Measurements from ENCODE around the gene ZXDA. TPM values are rescaled to one million over a fixed set of nuclear protein-coding genes. Genes with fewer than 3 reads are reported as not detected.

Gene ZXDA
- total RNA-seq, 1 experiment from 2014 or later: not detected

DNA sequence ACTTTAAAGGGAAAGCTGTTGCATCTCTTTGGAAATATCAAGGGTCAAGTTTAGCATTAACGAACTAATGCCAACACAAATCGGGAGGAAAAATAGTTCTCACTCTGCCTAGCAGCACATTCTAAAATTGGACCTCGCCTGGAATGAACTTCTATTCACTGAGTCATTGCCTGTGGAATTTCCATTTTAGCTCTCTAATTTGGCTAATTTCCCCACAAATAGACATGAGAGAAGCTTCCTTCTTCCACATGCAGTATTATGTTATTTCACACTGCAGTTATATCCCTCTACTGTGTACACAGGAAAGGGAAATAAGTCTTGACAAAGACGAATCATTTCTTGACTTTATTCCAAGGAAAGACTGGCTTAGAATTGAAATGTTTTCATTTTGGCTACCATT is 9.3 kb downstream of the ZXDA start:
- H2AK5ac ChIP-seq (ENCODE audit: insufficient read length, low read length): no peak overlapping the region
- no peak overlapping the region for H2BK12ac ChIP-seq (ENCODE audit: insufficient read length, low read depth, low read length)
- H3K9me3 ChIP-seq (ENCODE audit: control insufficient read depth, low read depth, low read length): peaks cover 8% of the 10 kb centered on the region
- peaks cover 0 to 10% (median 2%) of the 10 kb centered on the region in 3 experiments; a peak in 4 of 7 replicates for H3K36me3 Mint-ChIP-seq (ENCODE audit: insufficient read depth in 1 of 3, low read depth in 3 of 3)
- H2BK5ac ChIP-seq (ENCODE audit: insufficient read length, low read length): no peak overlapping the region
- no peak overlapping the region for H3K4me2 ChIP-seq (ENCODE audit: insufficient read depth, insufficient read length, low read length)
- no peak overlapping the region for H3K27ac ChIP-seq (ENCODE audit: insufficient read length, low read depth, low read length)
- no peaks in the 10 kb centered on the region for H3K27me3 Mint-ChIP-seq (ENCODE audit: low read depth)
- DNase-seq: no peak
- no peak overlapping the region for H3K9ac ChIP-seq (ENCODE audit: extremely low read depth, insufficient read length, low read length)
- no peaks in the 10 kb centered on the region for H4K20me1 ChIP-seq (ENCODE audit: control insufficient read depth, insufficient read depth, insufficient read length)
- H3K18ac ChIP-seq (ENCODE audit: insufficient read length, low read depth, low read length): no peak overlapping the region
- no peak overlapping the region for H2BK20ac ChIP-seq (ENCODE audit: low read depth, low read length, poor library complexity, severe bottlenecking)
- no peaks in the 10 kb centered on the region for H3K23me2 ChIP-seq (ENCODE audit: insufficient read length, low read depth, low read length, poor library complexity, severe bottlenecking)
- H2AFZ ChIP-seq (ENCODE audit: low read length): no peak overlapping the region
- H3K23ac ChIP-seq (ENCODE audit: insufficient read length, low read depth, low read length): no peak overlapping the region
- no peak overlapping the region for H3K4ac ChIP-seq (ENCODE audit: low read depth, low read length)
- no peak overlapping the region for H2BK120ac ChIP-seq (ENCODE audit: low read depth, low read length, poor library complexity, severe bottlenecking)
- H3K4me3 Mint-ChIP-seq: no peak overlapping the region
- no peak overlapping the region for H3K56ac ChIP-seq (ENCODE audit: insufficient read length, low read depth, low read length)
- no peaks in the 10 kb centered on the region for H3K79me2 ChIP-seq (ENCODE audit: insufficient read depth, low read length)
- H3K27me3 ChIP-seq (ENCODE audit: insufficient read depth, low read length): no peaks in the 10 kb centered on the region
- no peak overlapping the region for H4K8ac ChIP-seq (replicated peaks; ENCODE audit: insufficient read length, low read depth, low read length)
- H4K5ac ChIP-seq (ENCODE audit: insufficient read length, low read depth, low read length): no peak overlapping the region
- no peaks in the 10 kb centered on the region for H3K79me1 ChIP-seq (ENCODE audit: insufficient read depth, low read depth, low read length, poor library complexity, severe bottlenecking)
- H3T11ph ChIP-seq (ENCODE audit: low read length): no peak overlapping the region
- no CpG with 5 or more reads among the region's 4 CpGs for WGBS (ENCODE audit: extremely low coverage, insufficient read length, low lambda C conversion rate)
- H4K91ac ChIP-seq (ENCODE audit: insufficient read length, low read depth, low read length): no peak overlapping the region
- no peak overlapping the region for H3K27ac Mint-ChIP-seq
- H3K4me1 Mint-ChIP-seq: no peaks in the 10 kb centered on the region
- H3K9me3 Mint-ChIP-seq: peaks cover 62 to 78% of the 10 kb centered on the region in 2 experiments
- H2BK15ac ChIP-seq (ENCODE audit: low read depth, low read length): no peak overlapping the region
- H3K4me1 ChIP-seq (ENCODE audit: insufficient read depth, low read length): no peaks in the 10 kb centered on the region
- no peak overlapping the region for H3K14ac ChIP-seq (ENCODE audit: insufficient read depth, low read length)
- no peak for TF ChIP-seq CTCF (conservative IDR thresholded peaks at IDR 0.05)

Data from H9 (cell line).